Esophagus muscularis mucosa (tissue), 4 donors: ENCODE data around the gene GPR42.

Experiments used
- EP300 ChIP-seq: sonication (generic); formaldehyde crosslinking; IDR thresholded peaks from one replicate; pipeline ENCODE4 v1.6.1; 2017; ENCODE audit warnings: antibody characterized with exemption
- POLR2A ChIP-seq: fragments of 450-650 bp; IDR thresholded peaks from one replicate; pipeline ENCODE4 v1.6.1; 2017; ENCODE audit warnings: antibody characterized with exemption, moderate library complexity, mild to moderate bottlenecking, low read depth
- POLR2AphosphoS5 ChIP-seq, 2 donors: sonication (generic); formaldehyde crosslinking; IDR thresholded peaks; one replicate each; pipeline ENCODE4 v1.6.1; 2017; ENCODE audit warnings: antibody characterized with exemption in 2 of 2
- TF ChIP-seq, protein P1 (sequence below), 3 experiments: fragments of 200-600 bp in 2 of 3; fragments of 450-650 bp in 1 of 3; sonication (generic) in 2 of 3; IDR thresholded peaks; one replicate each; pipeline ENCODE4 v1.5.1; 2017 to 2019; ENCODE audit warnings: antibody characterized with exemption in 3 of 3, mild to moderate bottlenecking in 2 of 3, moderate library complexity in 1 of 3

DNA sequence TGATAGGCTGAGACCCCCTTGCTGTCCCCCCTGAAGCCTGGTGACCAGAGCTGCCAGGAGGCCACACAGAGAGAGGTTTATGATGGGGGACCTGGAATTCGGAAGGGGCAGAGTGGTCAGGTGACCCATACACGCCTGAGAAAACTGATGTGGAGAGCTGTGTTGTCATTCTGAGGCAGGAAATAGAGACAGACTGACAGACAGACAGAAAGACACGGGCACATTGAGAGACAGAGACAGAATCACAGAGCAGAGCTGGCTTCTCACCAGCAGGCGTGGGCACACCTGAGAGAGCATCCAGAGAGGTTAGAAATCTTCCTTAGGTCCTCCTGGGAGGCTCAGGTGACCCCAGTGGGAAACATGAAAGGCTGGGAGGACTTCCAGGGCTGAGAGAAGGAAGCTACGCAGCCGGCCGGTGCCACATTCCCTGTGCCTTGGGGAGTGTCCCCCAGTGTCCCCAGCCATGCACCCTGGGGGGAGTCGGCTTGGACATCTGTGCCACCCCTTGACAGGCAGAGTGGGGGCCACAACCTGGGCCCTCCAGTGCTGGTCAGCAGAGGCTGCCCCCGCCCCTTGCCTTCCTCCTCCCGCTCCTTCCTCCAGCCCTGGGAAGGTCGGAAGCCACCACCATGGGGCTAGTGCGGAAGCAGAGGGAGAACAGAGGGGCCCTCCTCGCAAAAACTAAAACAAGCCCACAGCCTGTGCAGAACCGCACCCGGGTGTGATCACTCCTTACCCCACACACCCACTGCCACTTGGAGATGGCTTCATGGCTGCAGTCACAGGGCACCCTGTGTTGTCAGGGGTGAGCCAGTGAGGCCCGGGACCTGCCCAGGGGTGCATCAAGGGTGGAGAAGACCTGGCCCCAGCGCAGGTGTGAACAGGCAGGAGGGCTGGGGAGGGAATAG, 21.0 kb upstream of the GPR42 start:
- TF ChIP-seq, protein P1, sequence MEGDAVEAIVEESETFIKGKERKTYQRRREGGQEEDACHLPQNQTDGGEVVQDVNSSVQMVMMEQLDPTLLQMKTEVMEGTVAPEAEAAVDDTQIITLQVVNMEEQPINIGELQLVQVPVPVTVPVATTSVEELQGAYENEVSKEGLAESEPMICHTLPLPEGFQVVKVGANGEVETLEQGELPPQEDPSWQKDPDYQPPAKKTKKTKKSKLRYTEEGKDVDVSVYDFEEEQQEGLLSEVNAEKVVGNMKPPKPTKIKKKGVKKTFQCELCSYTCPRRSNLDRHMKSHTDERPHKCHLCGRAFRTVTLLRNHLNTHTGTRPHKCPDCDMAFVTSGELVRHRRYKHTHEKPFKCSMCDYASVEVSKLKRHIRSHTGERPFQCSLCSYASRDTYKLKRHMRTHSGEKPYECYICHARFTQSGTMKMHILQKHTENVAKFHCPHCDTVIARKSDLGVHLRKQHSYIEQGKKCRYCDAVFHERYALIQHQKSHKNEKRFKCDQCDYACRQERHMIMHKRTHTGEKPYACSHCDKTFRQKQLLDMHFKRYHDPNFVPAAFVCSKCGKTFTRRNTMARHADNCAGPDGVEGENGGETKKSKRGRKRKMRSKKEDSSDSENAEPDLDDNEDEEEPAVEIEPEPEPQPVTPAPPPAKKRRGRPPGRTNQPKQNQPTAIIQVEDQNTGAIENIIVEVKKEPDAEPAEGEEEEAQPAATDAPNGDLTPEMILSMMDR (IDR thresholded peaks at IDR 0.05): no peak
- TF ChIP-seq POLR2A (no peak), EP300 (no peak), POLR2AphosphoS5 (IDR thresholded peaks at IDR 0.05) (no peak)
